Keratinocyte (primary cell): ENCODE data around the gene CIZ1.

Experiments
- EZH2 ChIP-seq: IDR thresholded peaks from one replicate; pipeline ENCODE4 v1.6.1; 2012; ENCODE audit warnings: inconsistent platforms, mild to moderate bottlenecking, low read length, moderate library complexity
- TF ChIP-seq, protein P1 (sequence below), 3 experiments: IDR thresholded peaks in 1 of 3; conservative IDR thresholded peaks in 1 of 3; optimal IDR thresholded peaks in 1 of 3; 2 replicates in 2 of 3; 3 replicates in 1 of 3; pipeline versions ENCODE3 to v1.5.1; 2011; ENCODE audit warnings: low read length in 3 of 3, mild to moderate bottlenecking in 3 of 3, moderate library complexity in 2 of 3, control low read depth in 1 of 3, inconsistent platforms in 1 of 3; ENCODE audit not compliant: insufficient read depth in 2 of 3; ENCODE audit errors: extremely low read depth in 1 of 3

DNA sequence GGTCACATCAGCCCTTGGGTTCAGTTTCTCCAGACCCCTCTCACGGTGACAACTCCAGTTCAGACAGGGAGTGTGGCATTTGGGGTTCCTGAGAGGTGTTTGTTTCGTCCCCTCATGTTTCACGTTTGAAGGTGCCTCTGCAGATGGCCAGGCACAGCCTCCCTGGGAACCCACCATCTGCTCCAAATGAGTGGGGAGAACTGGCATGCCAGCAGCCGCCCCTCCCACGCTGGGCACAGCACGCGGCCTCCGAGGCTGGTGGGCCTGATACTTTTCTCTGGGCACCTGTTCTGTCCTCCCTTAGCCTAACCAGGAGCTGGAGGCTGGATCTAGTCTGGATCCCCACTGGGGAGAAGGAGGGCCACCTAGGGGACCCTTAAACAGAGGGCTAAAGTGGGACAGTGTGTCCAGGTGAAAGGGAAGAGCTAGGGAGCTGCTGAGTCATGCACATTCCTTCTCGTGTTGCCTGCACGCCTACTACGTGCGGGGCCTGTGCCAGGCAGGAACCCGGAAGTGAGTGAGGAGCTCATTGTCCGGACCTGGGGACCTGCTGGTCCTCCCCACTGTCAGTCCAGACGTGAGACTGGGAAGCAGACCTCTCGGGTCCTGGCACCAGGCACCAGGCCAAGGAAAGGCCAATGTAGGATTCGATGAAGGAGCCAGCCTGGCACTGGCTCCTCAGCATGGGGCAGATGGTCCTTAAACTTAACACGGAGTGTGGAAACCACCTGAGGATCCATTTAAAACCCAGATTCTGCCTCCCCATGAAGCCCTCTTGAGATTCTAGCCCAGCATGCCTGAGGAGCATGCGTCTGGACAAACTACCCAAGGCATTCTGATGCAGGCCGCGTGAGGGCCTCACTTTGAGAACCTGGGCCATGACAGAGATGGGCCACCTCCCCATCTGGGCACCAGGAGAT lies 23.5 kb upstream of the CIZ1 start:
- no peak for TF ChIP-seq EZH2
- TF ChIP-seq, protein P1, sequence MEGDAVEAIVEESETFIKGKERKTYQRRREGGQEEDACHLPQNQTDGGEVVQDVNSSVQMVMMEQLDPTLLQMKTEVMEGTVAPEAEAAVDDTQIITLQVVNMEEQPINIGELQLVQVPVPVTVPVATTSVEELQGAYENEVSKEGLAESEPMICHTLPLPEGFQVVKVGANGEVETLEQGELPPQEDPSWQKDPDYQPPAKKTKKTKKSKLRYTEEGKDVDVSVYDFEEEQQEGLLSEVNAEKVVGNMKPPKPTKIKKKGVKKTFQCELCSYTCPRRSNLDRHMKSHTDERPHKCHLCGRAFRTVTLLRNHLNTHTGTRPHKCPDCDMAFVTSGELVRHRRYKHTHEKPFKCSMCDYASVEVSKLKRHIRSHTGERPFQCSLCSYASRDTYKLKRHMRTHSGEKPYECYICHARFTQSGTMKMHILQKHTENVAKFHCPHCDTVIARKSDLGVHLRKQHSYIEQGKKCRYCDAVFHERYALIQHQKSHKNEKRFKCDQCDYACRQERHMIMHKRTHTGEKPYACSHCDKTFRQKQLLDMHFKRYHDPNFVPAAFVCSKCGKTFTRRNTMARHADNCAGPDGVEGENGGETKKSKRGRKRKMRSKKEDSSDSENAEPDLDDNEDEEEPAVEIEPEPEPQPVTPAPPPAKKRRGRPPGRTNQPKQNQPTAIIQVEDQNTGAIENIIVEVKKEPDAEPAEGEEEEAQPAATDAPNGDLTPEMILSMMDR (optimal IDR thresholded peaks at IDR 0.05 in 1 of 3, IDR thresholded peaks at IDR 0.05 in 1 of 3, conservative IDR thresholded peaks at IDR 0.05 in 1 of 3; ENCODE audit: extremely low read depth in 1 of 3, insufficient read depth in 2 of 3, low read length in 3 of 3), result no peak
